HEK293 (cell line): ENCODE data around the gene HLA-C.

ENCODE experiments used
- CTCF ChIA-PET: fragments of 350-600 bp; formaldehyde crosslinking; extraction: SDS; loops from one replicate; lab custom pipeline; 2021; ENCODE audit warnings: antibody characterized with exemption; lab: Yijun Ruan, JAX
- POLR2A ChIA-PET: fragments of 300-600 bp; formaldehyde crosslinking; extraction: SDS; loops from one replicate; lab custom pipeline; 2020; ENCODE audit warnings: antibody characterized with exemption, inconsistent platforms; lab: Yijun Ruan, JAX
- H3K27ac ChIP-seq: fragments of 200-500 bp; sonication (Bioruptor generic); 2 replicates; pipeline ENCODE4 v1.5.1; 2014; ENCODE audit warnings: low read depth, low read length, control low read depth, inconsistent platforms; ENCODE audit errors: extremely low read depth
- H3K36me3 ChIP-seq, 2 experiments: fragments of 200-500 bp in 1 of 2; sonication (Bioruptor generic) in 1 of 2; 1 replicate in 1 of 2; 2 replicates in 1 of 2; pipeline ENCODE4 v1.5.1; 2014 to 2017; ENCODE audit warnings: inconsistent platforms in 2 of 2, low read length in 2 of 2; ENCODE audit not compliant: control insufficient read depth in 2 of 2, insufficient read depth in 1 of 2
- H3K4me1 ChIP-seq: fragments of 200-500 bp; sonication (Bioruptor generic); 2 replicates; pipeline ENCODE4 v1.5.1; 2014; ENCODE audit warnings: mild to moderate bottlenecking, low read length, inconsistent platforms; ENCODE audit not compliant: control insufficient read depth, insufficient read depth
- H3K4me3 ChIP-seq: 2 replicates; pipeline ENCODE4 v1.5.1; 2011; ENCODE audit warnings: low read depth, mild to moderate bottlenecking, control low read depth, low read length, moderate library complexity
- H3K9me3 ChIP-seq: fragments of 200-500 bp; sonication (Bioruptor generic); 2 replicates; pipeline ENCODE4 v1.5.1; 2014; ENCODE audit warnings: low read depth, low read length, inconsistent platforms; ENCODE audit not compliant: control insufficient read depth, insufficient read depth
- BCL11A ChIP-seq: fragments of 450-650 bp; formaldehyde crosslinking; IDR thresholded peaks from 2 replicates; pipeline ENCODE4 v1.5.1; 2016; ENCODE audit warnings: low read depth, missing biosample characterization, missing genetic modification characterization
- IKZF3 ChIP-seq: fragments of 450-650 bp; IDR thresholded peaks from 2 replicates; pipeline ENCODE4 v1.5.0; 2018; ENCODE audit warnings: missing biosample characterization, mild to moderate bottlenecking, missing genetic modification characterization, moderate library complexity
- KLF16 ChIP-seq: fragments of 450-650 bp; formaldehyde crosslinking; IDR thresholded peaks from 2 replicates; pipeline ENCODE4 v1.5.1; 2017; ENCODE audit warnings: missing biosample characterization, missing genetic modification characterization
- KLF8 ChIP-seq: fragments of 450-650 bp; formaldehyde crosslinking; IDR thresholded peaks from 2 replicates; pipeline ENCODE4 v1.5.1; 2016; ENCODE audit warnings: missing biosample characterization, missing genetic modification characterization
- MEIS1 ChIP-seq: sonication (generic); formaldehyde crosslinking; IDR thresholded peaks from 2 replicates; pipeline ENCODE4 v1.8.1; 2022; ENCODE audit warnings: missing genetic modification reagents, mild to moderate bottlenecking, borderline replicate concordance
- PRDM1 ChIP-seq: fragments of 450-650 bp; formaldehyde crosslinking; IDR thresholded peaks from 2 replicates; pipeline ENCODE4; 2016; ENCODE audit warnings: missing biosample characterization, missing genetic modification characterization
- SCRT2 ChIP-seq: fragments of 450-650 bp; formaldehyde crosslinking; IDR thresholded peaks from 2 replicates; pipeline ENCODE4 v1.5.1; 2016; ENCODE audit warnings: missing biosample characterization, missing genetic modification characterization
- SETDB1 ChIP-seq: IDR thresholded peaks from one replicate; pipeline ENCODE4 v1.6.1; 2017; ENCODE audit warnings: mild to moderate bottlenecking, low read length, moderate library complexity, mixed read lengths; ENCODE audit not compliant: insufficient read length
- ZFP3 ChIP-seq: fragments of 450-650 bp; formaldehyde crosslinking; IDR thresholded peaks from 2 replicates; pipeline ENCODE4 v1.5.1; 2016; ENCODE audit warnings: low read depth, missing biosample characterization, missing genetic modification characterization
- ZNF214 ChIP-seq: fragments of 450-650 bp; formaldehyde crosslinking; IDR thresholded peaks from 2 replicates; pipeline ENCODE4 v1.5.1; 2017; ENCODE audit warnings: missing biosample characterization, mild to moderate bottlenecking, missing genetic modification characterization, borderline replicate concordance
- ZNF24 ChIP-seq: fragments of 450-650 bp; formaldehyde crosslinking; IDR thresholded peaks from 2 replicates; pipeline ENCODE4 v1.5.1; 2016; ENCODE audit warnings: missing biosample characterization, missing genetic modification characterization
- ZNF366 ChIP-seq: fragments of 450-650 bp; formaldehyde crosslinking; conservative IDR thresholded peaks from 2 replicates; pipeline ENCODE4 v1.5.1; 2016; ENCODE audit warnings: missing biosample characterization, missing genetic modification characterization
- ZNF423 ChIP-seq: fragments of 450-650 bp; formaldehyde crosslinking; IDR thresholded peaks from 2 replicates; pipeline ENCODE4 v1.5.1; 2016; ENCODE audit warnings: missing biosample characterization, missing genetic modification characterization
- ZNF529 ChIP-seq: fragments of 450-650 bp; formaldehyde crosslinking; IDR thresholded peaks from 2 replicates; pipeline ENCODE4 v1.5.1; 2017; ENCODE audit warnings: missing genetic modification characterization, missing biosample characterization; ENCODE audit not compliant: insufficient replicate concordance
- ZNF600 ChIP-seq: fragments of 450-650 bp; formaldehyde crosslinking; IDR thresholded peaks from 2 replicates; pipeline ENCODE4 v1.5.1; 2016; ENCODE audit warnings: missing biosample characterization, missing genetic modification characterization
- ZNF629 ChIP-seq: fragments of 450-650 bp; formaldehyde crosslinking; IDR thresholded peaks from 2 replicates; pipeline ENCODE4 v1.5.1; 2017; ENCODE audit warnings: missing biosample characterization, missing genetic modification characterization
- ZNF654 ChIP-seq: fragments of 450-650 bp; formaldehyde crosslinking; IDR thresholded peaks from 2 replicates; pipeline ENCODE4 v1.5.1; 2016; ENCODE audit warnings: low read depth, missing biosample characterization, missing genetic modification characterization
- ZNF76 ChIP-seq: fragments of 450-650 bp; formaldehyde crosslinking; IDR thresholded peaks from 2 replicates; pipeline ENCODE4; 2016; ENCODE audit warnings: low read depth, missing biosample characterization, missing genetic modification characterization, borderline replicate concordance
- ZXDB ChIP-seq: fragments of 450-650 bp; formaldehyde crosslinking; IDR thresholded peaks from 2 replicates; pipeline ENCODE4 v1.5.1; 2016; ENCODE audit warnings: missing biosample characterization, missing genetic modification characterization
- TF ChIP-seq, protein P1 (sequence below): fragments of 450-650 bp; formaldehyde crosslinking; IDR thresholded peaks from 2 replicates; pipeline ENCODE4 v1.5.1; 2016; ENCODE audit warnings: missing biosample characterization, missing genetic modification characterization
- TF ChIP-seq, protein P2 (sequence below): fragments of 450-650 bp; formaldehyde crosslinking; conservative IDR thresholded peaks from 2 replicates; pipeline ENCODE4 v1.5.1; 2016; ENCODE audit warnings: low read depth, missing biosample characterization, missing genetic modification characterization
- TF ChIP-seq, protein P3 (sequence below): fragments of 450-650 bp; formaldehyde crosslinking; IDR thresholded peaks from 2 replicates; pipeline ENCODE4 v1.5.1; 2016; ENCODE audit warnings: missing biosample characterization, missing genetic modification characterization
- TF ChIP-seq, protein P4 (sequence below): fragments of 450-650 bp; formaldehyde crosslinking; IDR thresholded peaks from 2 replicates; pipeline ENCODE4 v1.5.1; 2016; ENCODE audit warnings: missing biosample characterization, missing genetic modification characterization

HLA-C gene

DNA sequence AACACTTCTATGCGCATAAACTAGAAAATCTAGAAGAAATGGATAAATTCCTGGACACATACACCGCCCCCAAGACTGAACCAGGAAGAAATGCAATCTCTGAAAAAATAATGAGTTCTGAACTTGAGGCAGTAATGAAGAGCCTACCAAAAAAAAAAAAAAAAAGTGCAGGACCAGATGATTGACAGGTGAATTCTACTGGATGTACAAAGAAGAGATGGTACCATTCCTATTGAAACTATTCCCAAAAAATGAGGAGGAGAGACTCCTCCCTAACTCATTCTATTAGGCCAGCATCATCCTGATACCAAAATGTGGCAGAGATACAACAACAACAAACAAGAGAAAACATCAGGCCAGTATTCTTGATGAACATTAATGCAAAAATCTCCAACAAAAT is 22.7 kb downstream of the HLA-C start (continued):
- TF ChIP-seq, protein P1, sequence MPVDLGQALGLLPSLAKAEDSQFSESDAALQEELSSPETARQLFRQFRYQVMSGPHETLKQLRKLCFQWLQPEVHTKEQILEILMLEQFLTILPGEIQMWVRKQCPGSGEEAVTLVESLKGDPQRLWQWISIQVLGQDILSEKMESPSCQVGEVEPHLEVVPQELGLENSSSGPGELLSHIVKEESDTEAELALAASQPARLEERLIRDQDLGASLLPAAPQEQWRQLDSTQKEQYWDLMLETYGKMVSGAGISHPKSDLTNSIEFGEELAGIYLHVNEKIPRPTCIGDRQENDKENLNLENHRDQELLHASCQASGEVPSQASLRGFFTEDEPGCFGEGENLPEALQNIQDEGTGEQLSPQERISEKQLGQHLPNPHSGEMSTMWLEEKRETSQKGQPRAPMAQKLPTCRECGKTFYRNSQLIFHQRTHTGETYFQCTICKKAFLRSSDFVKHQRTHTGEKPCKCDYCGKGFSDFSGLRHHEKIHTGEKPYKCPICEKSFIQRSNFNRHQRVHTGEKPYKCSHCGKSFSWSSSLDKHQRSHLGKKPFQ = no peak
- no peak for TF ChIP-seq ZFP3 (tag by site-specific recombination)

DNA sequence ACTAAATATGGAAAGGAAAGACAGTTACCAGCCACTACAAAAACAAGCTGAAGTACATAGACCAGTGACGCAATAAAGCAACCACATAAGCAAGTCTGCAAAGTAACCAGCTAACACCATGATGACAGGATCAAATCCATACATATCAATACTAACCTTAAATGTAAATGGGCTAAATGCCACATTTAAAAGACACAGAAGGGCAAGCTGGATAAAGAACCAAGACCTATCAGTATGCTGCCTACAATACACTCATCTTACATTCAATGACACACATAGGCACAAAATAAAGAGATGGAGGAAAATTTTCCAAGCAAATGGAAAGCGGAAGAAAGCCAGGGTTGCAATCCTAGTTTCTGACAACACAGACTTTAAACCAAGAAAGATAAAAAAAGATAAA is 24.1 kb downstream of the HLA-C start:
- no peaks in the 10 kb centered on the region for H3K9me3 ChIP-seq
- POLR2A ChIA-PET = no interaction called here
- TF ChIP-seq ZNF366 (tag by site-specific recombination) (no peak), ZNF529 (peak; percentile 92), SETDB1 (peak; percentile 86), ZFP3 (tag by site-specific recombination) (no peak)
- TF ChIP-seq, all 188 proteins: peak for 2
- Histone ChIP-seq H3K27ac (no peak overlapping the region), H3K36me3 (no peaks in the 10 kb centered on the region), H3K4me1 (0 out of 2 replicates have a peak, but pooled peaks cover 3% of the 10 kb centered on the region), H3K4me3 (no peak overlapping the region)
- CTCF ChIA-PET = interaction anchor here (0.8 to 1.3 kb wide), 2 partner anchors 119 to 351 kb away, joined by 3 read pairs; no protein-coding TSS in a partner anchor

DNA sequence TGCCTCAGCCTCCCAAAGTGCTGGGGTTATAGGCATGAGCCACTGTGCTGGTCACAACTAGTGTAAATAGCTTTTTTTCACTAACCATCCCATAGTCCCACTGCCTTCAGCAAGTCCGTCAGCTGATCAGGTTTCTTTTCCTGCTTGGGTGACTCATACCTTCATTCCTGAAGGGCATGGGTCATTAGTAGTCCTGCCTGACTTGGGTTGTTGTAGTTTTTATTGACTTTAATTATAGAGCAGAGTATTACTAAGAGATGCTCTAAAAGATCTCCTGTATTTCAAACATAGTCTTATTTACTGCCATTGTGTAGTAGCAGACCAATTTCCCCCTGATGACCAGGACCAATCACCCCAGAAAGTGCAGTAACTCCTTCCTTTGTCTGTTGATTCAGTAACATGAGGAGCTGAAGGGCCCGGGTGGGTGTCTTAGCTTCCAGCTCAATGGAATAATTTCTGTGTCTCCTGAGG is 25.8 kb downstream of the HLA-C start:
- ChIA-PET CTCF (interaction anchor here (0.6 to 1.5 kb wide), 7 partner anchors 49 to 1041 kb away, joined by 3 to 11 read pairs (median 3); no protein-coding TSS in a partner anchor), POLR2A (no interaction called here)
- H3K4me1 ChIP-seq = 0 out of 2 replicates have a peak, but pooled peaks cover 3% of the 10 kb centered on the region
- H3K9me3 ChIP-seq = no peaks in the 10 kb centered on the region
- no peak overlapping the region for H3K4me3 ChIP-seq
- H3K27ac ChIP-seq = no peak overlapping the region
- H3K36me3 ChIP-seq = no peaks in the 10 kb centered on the region
- TF ChIP-seq ZNF423 (tag by site-specific recombination) = no peak
- peak; percentile 34; the same call in 1 of the 2 replicates for TF ChIP-seq PRDM1 (tag by site-specific recombination)
- TF ChIP-seq ZNF629 = peak; percentile 81
- peak; percentile 60; the same call in 1 of the 2 replicates for TF ChIP-seq ZNF24 (tag by site-specific recombination)
- TF ChIP-seq ZNF654 (tag by site-specific recombination) = no peak
- 0 out of 2 replicates have a peak, but pooled peaks have one; percentile 27 for TF ChIP-seq KLF8 (tag by site-specific recombination)
- no peak for TF ChIP-seq SCRT2 (tag by site-specific recombination)
- TF ChIP-seq, protein P2, sequence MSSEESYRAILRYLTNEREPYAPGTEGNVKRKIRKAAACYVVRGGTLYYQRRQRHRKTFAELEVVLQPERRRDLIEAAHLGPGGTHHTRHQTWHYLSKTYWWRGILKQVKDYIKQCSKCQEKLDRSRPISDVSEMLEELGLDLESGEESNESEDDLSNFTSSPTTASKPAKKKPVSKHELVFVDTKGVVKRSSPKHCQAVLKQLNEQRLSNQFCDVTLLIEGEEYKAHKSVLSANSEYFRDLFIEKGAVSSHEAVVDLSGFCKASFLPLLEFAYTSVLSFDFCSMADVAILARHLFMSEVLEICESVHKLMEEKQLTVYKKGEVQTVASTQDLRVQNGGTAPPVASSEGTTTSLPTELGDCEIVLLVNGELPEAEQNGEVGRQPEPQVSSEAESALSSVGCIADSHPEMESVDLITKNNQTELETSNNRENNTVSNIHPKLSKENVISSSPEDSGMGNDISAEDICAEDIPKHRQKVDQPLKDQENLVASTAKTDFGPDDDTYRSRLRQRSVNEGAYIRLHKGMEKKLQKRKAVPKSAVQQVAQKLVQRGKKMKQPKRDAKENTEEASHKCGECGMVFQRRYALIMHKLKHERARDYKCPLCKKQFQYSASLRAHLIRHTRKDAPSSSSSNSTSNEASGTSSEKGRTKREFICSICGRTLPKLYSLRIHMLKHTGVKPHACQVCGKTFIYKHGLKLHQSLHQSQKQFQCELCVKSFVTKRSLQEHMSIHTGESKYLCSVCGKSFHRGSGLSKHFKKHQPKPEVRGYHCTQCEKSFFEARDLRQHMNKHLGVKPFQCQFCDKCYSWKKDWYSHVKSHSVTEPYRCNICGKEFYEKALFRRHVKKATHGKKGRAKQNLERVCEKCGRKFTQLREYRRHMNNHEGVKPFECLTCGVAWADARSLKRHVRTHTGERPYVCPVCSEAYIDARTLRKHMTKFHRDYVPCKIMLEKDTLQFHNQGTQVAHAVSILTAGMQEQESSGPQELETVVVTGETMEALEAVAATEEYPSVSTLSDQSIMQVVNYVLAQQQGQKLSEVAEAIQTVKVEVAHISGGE = no peak
- TF ChIP-seq KLF16 = no peak
- peak; percentile 57; the same call in 1 of the 2 replicates for TF ChIP-seq ZNF366 (tag by site-specific recombination)
- peak; percentile 50; the same call in 1 of the 2 replicates for TF ChIP-seq ZXDB (tag by site-specific recombination)
- TF ChIP-seq ZNF76 = peak; percentile 68
- TF ChIP-seq IKZF3 (tag by site-specific recombination) = 0 out of 2 replicates have a peak, but pooled peaks have one; percentile 12
- 0 out of 2 replicates have a peak, but pooled peaks have one; percentile 48 for TF ChIP-seq ZNF600 (tag by site-specific recombination)
- TF ChIP-seq BCL11A (tag by site-specific recombination) = peak; percentile 89
- no peak for TF ChIP-seq MEIS1
- TF ChIP-seq, protein P3, sequence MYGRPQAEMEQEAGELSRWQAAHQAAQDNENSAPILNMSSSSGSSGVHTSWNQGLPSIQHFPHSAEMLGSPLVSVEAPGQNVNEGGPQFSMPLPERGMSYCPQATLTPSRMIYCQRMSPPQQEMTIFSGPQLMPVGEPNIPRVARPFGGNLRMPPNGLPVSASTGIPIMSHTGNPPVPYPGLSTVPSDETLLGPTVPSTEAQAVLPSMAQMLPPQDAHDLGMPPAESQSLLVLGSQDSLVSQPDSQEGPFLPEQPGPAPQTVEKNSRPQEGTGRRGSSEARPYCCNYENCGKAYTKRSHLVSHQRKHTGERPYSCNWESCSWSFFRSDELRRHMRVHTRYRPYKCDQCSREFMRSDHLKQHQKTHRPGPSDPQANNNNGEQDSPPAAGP (tag by site-specific recombination) = peak; percentile 85
- TF ChIP-seq ZNF214 (tag by site-specific recombination) = no peak
- TF ChIP-seq, protein P4, sequence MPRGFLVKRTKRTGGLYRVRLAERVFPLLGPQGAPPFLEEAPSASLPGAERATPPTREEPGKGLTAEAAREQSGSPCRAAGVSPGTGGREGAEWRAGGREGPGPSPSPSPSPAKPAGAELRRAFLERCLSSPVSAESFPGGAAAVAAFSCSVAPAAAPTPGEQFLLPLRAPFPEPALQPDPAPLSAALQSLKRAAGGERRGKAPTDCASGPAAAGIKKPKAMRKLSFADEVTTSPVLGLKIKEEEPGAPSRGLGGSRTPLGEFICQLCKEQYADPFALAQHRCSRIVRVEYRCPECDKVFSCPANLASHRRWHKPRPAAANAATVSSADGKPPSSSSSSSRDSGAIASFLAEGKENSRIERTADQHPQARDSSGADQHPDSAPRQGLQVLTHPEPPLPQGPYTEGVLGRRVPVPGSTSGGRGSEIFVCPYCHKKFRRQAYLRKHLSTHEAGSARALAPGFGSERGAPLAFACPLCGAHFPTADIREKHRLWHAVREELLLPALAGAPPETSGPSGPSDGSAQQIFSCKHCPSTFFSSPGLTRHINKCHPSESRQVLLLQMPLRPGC (tag by site-specific recombination) = peak; percentile 89
